ENCODE data around the gene AADACL4.

Gene AADACL4

GRCh38 chr1:12617901-12618660, 25.8 kb upstream of the AADACL4 start, which contains the start of gene DHRS3:
Gene DHRS3 (minus strand): TSS chr1:12618210. CDS start chr1:12617348, 862 bp downstream.
- peak within 1 kb of the TSS; percentile 79 for H3K27ac ChIP-seq
- TF ChIP-seq CTCF (conservative IDR thresholded peaks at IDR 0.05) (no peak), ZFX (IDR thresholded peaks at IDR 0.05) (no peak)

- no peak for TF ChIP-seq ZFX (IDR thresholded peaks at IDR 0.05)
- TF ChIP-seq CTCF (conservative IDR thresholded peaks at IDR 0.05), result no peak
These were observed 25.3 kb upstream of the AADACL4 start for GRCh38 chr1:12618661-12618964.

GRCh38 chr1:12618965-12619791, 24.7 kb upstream of the AADACL4 start:
- TF ChIP-seq ZFX (IDR thresholded peaks at IDR 0.05) (no peak), CTCF (conservative IDR thresholded peaks at IDR 0.05) (no peak)
- no peak overlapping the region for H3K27ac ChIP-seq

More at GRCh38 chr1:12618661-12618964, 25.3 kb upstream of the AADACL4 start:
- H3K27ac ChIP-seq, result no peak overlapping the region

- TF ChIP-seq ZFX (IDR thresholded peaks at IDR 0.05), result no peak
- TF ChIP-seq CTCF (conservative IDR thresholded peaks at IDR 0.05), result peak; percentile 96
- no peak overlapping the region for H3K27ac ChIP-seq
These were observed 23.9 kb upstream of the AADACL4 start for GRCh38 chr1:12619792-12620487.

- H3K27ac ChIP-seq, result no peak overlapping the region
- no peak for TF ChIP-seq ZFX (IDR thresholded peaks at IDR 0.05)
- no peak for TF ChIP-seq CTCF (conservative IDR thresholded peaks at IDR 0.05)
These were observed 23.4 kb upstream of the AADACL4 start for GRCh38 chr1:12620488-12620865.

- H3K27ac ChIP-seq, result no peak overlapping the region
- no peak for TF ChIP-seq CTCF (conservative IDR thresholded peaks at IDR 0.05)
- TF ChIP-seq ZFX (IDR thresholded peaks at IDR 0.05), result no peak
These were observed 23.0 kb upstream of the AADACL4 start for GRCh38 chr1:12620931-12621330.

Measured in C4-2B (cell line).